ENCODE results near the gene ERGIC3. TPM values are rescaled to one million over a fixed set of nuclear protein-coding genes. Genes with fewer than 3 reads are reported as not detected.

The ERGIC3 gene
- total and polyA plus RNA-seq, 10 of the 15 experiments (the other 5 are each of a cell fraction or from before 2014, with no cell fraction given): 90.4 to 210 (median 139) TPM

- TF ChIP-seq E2F4 (IDR thresholded peaks at IDR 0.05; ENCODE audit: low read depth, low read length): no peak
Observed at GRCh38 chr20:35562541-35563110, 20.7 kb downstream of the ERGIC3 start (continued).

- H3K79me2 ChIP-seq (ENCODE audit: control insufficient read depth, insufficient read depth, low read length): no peaks in the 10 kb centered on the region
- DNase-seq (ENCODE audit: low read depth, low spot score) (no peak), FAIRE-seq (no peak), ATAC-seq (no peak)
- RAD21 ChIA-PET (ENCODE audit: unreplicated experiment): interaction anchor here (1.5 kb wide), 1 partner anchor 55 kb away, joined by 5 read pairs; no protein-coding TSS in a partner anchor
- H3K27me3 ChIP-seq (replicated peaks in 1 of 2; ENCODE audit: control insufficient read depth in 2 of 2, insufficient read depth in 2 of 2, low read length in 1 of 2): no peaks in the 10 kb centered on the region
- POLR2A ChIA-PET: interaction anchor here (0.7 kb wide), 1 partner anchor 366 kb away, joined by 7 read pairs; no protein-coding TSS in a partner anchor
- no TSS peak for BruUV-seq (replicated peaks)
- no peak overlapping the region for H3K9ac ChIP-seq (ENCODE audit: control insufficient read depth, insufficient read depth, low read length)
- WGBS (ENCODE audit: insufficient coverage, insufficient replicate concordance, low lambda C conversion rate, missing lambda C conversion rate): 67% methylated on average over 10 of the region's 10 CpGs
- no peaks in the 10 kb centered on the region for H3K4me1 ChIP-seq (ENCODE audit: control insufficient read depth, insufficient read depth, low read length)
- no peak overlapping the region for H3K4me3 ChIP-seq
- CTCF ChIA-PET: interaction anchor here (0.6 kb wide), 1 partner anchor 210 kb away, joined by 3 read pairs; no protein-coding TSS in a partner anchor
- no peak for TF ChIP-seq ZNF384 (IDR thresholded peaks at IDR 0.05; ENCODE audit: borderline replicate concordance, low read depth, low read length)
- no peak for TF ChIP-seq ZBTB33 (IDR thresholded peaks at IDR 0.05)
- no peaks in the 10 kb centered on the region for H4K20me1 ChIP-seq (ENCODE audit: control insufficient read depth, insufficient read depth)
- H3K9me3 ChIP-seq (replicated peaks; ENCODE audit: control insufficient read depth, insufficient read depth, low read length): no peaks in the 10 kb centered on the region
- no peak overlapping the region for H2AFZ ChIP-seq (ENCODE audit: control insufficient read depth, low read depth, low read length)
- H3K4me2 ChIP-seq (ENCODE audit: control insufficient read depth, insufficient read depth): no peak overlapping the region
- no peak overlapping the region for H3K27ac ChIP-seq (ENCODE audit: control insufficient read depth, insufficient read depth)
- H3K36me3 ChIP-seq (ENCODE audit: control insufficient read depth in 2 of 2, insufficient read depth in 2 of 2, low read length in 1 of 2): no peaks in the 10 kb centered on the region; a peak in 1 of 4 replicates
- in situ Hi-C loops (cut with MboI): no loop called here
- intact Hi-C loops (cut with micrococcal nuclease; ENCODE audit: unreplicated experiment): no loop called here
- SMC1A ChIA-PET (ENCODE audit: uncharacterized antibody, unreplicated experiment): no interaction called here
Observed at GRCh38 chr20:35563834-35564233, 22.0 kb downstream of the ERGIC3 start.

Data from GM12878 (cell line).